Hepatic stellate cell (primary cell): ENCODE measurements around the gene PDE5A.
"Not testable (repeated sequence)": the region's sequence is repeated elsewhere in the genome, so short reads cannot be mapped to it uniquely, and the experiment has no call there.

ENCODE experiments used
- DNase-seq: peaks from one replicate; pipeline ENCODE4 v3.0.0; 2011; ENCODE audit warnings: low spot score

Gene PDE5A

GRCh38 chr4:119518915-119519410 lies 109.6 kb downstream of the PDE5A start:
- DNase-seq = no peak

- no peak for DNase-seq
These were observed 110.2 kb downstream of the PDE5A start for GRCh38 chr4:119518230-119518892.

GRCh38 chr4:119517361-119518229 lies 111.0 kb downstream of the PDE5A start:
- DNase-seq = peak; percentile 9

- no peak for DNase-seq
These were observed 116.2 kb downstream of the PDE5A start for GRCh38 chr4:119512398-119512797.

- DNase-seq = no peak
These were observed 118.0 kb downstream of the PDE5A start for GRCh38 chr4:119510395-119511149.

GRCh38 chr4:119508281-119508680 lies 120.3 kb downstream of the PDE5A start:
- no peak for DNase-seq

- DNase-seq = no peak
These were observed 121.8 kb downstream of the PDE5A start for GRCh38 chr4:119506806-119507205.

- no peak for DNase-seq
These were observed 124.0 kb downstream of the PDE5A start for GRCh38 chr4:119504616-119505015.

GRCh38 chr4:119501740-119502139 lies 126.9 kb downstream of the PDE5A start:
- DNase-seq = no peak

GRCh38 chr4:119498527-119498926 lies 130.1 kb downstream of the PDE5A start:
- DNase-seq = no peak

- no peak for DNase-seq
These were observed 134.7 kb downstream of the PDE5A start for GRCh38 chr4:119493886-119494285.

- no peak for DNase-seq
These were observed 135.2 kb downstream of the PDE5A start for GRCh38 chr4:119493419-119493818.

- no peak for DNase-seq
These were observed 138.3 kb downstream of the PDE5A start for GRCh38 chr4:119490335-119490734.

- no peak for DNase-seq
These were observed 139.3 kb downstream of the PDE5A start for GRCh38 chr4:119489305-119489704.

GRCh38 chr4:119480331-119480730 lies 148.3 kb downstream of the PDE5A start:
- no peak for DNase-seq

GRCh38 chr4:119479835-119480234 lies 148.8 kb downstream of the PDE5A start:
- DNase-seq = no peak

- DNase-seq = no peak
These were observed 149.3 kb downstream of the PDE5A start for GRCh38 chr4:119479180-119479808.

- DNase-seq = no peak
These were observed 150.0 kb downstream of the PDE5A start for GRCh38 chr4:119478446-119479179.

GRCh38 chr4:119477412-119478053 lies 151.1 kb downstream of the PDE5A start:
- DNase-seq = no peak

- DNase-seq = no peak
These were observed 157.3 kb downstream of the PDE5A start for GRCh38 chr4:119471259-119471658.

- not testable (repeated sequence) for DNase-seq
These were observed 157.9 kb downstream of the PDE5A start for GRCh38 chr4:119470737-119471063.
